ENCODE measurements around the gene STAG2.
"Not testable (repeated sequence)": the region's sequence is repeated elsewhere in the genome, so short reads cannot be mapped to it uniquely, and the experiment has no call there.

STAG2 gene

DNA sequence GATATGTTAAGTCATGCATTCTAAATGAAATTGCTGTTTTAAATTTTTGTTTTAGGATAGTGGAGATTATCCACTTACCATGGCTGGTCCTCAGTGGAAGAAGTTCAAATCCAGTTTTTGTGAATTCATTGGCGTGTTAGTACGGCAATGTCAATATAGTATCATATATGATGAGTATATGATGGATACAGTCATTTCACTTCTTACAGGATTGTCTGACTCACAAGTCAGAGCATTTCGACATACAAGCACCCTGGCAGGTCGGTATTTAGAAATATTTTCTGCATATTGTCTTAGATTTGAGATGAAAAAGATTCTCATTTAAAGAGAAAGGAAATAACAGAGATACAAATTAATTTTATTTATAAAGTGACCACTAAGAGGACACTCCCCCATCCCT is 83.6 kb downstream of the STAG2 start:
- no peak for DNase-seq

DNA sequence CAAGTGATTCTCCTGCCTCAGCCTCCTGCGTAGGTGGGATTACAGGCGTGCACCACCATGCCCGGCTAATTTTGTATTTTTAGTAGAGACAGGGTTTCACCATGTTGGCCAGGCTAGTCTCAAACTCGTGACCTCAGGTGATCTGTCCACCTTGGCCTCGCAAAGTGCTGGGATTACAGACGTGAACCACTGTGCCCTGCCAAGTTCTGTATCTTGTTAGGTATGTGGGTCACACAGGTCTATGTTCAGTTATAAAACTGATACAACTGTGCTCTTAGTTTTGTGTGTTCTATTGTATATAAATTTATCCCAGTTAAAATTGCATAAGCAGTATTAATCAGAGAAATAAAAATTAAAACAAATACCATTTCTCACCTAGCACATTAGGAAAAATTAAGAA is 122.9 kb downstream of the STAG2 start:
- not testable (repeated sequence) for DNase-seq

DNA sequence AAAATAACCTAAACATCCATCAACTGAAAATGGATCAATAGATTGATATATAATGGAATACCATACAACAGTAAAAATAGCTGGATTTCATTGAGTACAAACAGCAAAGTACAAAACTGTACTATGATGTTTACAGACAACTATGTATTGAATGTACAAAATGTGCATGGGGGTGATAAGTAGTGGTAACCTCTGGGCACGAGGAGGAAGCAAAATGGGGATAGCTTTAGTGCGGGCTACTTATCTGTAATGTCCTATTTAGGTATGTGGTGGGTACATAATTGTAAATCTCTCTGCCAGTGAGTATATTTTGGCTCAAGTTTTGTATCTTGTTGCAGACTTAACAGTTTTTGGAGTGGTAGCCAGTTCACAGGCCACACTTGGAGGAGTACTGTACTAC is 123.6 kb downstream of the STAG2 start:
- no peak for DNase-seq

DNA sequence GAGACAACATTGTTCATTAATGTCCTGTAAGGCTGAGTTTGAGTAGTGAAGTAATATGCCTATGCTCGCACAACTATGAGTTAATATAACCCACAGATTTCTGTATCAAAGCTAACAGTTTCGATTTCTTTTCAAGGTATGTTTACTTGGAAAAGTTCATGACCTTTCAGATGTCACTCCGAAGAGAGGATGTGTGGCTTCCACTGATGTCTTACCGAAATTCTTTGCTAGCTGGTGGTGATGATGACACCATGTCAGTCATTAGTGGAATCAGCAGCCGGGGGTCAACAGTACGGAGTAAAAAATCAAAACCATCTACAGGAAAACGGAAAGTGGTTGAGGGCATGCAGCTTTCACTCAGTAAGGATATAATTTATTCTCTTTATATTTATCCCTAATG is 124.9 kb downstream of the STAG2 start:
- no peak for DNase-seq

DNA sequence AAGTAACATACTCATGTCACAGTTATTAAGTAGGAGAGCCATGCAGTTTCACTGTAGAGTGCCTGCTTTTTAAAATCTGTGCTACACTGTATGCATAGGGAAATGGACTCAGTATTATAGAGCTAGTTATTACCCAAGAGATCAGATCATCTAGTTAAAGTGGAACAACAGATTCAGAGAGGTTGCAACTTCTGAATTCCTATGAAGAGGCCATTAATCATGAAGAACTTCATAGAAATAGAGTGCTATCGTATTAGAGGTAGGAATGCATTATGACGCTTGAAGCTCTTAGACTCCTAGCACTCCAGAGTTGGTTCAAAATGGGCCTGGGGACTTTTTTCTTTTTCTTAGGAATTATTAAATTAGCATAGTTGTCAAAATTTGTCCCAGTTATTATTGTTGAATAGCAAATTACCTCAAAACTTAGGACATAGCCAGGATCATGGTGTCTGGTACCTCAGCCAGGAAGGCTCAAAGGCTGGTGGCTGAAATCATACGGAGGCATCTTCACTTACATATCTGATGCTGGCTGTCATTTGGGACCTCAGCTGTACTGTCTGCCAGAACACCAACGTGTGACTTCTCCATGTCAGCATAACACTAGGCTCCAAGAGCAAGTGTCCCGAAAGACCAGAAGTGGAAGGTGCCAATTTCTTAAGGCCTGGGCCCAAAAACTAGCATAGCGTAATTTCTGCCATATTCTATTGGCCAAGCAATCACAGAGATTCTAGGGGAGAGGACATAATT is 125.7 kb downstream of the STAG2 start:
- DNase-seq: no peak

DNA sequence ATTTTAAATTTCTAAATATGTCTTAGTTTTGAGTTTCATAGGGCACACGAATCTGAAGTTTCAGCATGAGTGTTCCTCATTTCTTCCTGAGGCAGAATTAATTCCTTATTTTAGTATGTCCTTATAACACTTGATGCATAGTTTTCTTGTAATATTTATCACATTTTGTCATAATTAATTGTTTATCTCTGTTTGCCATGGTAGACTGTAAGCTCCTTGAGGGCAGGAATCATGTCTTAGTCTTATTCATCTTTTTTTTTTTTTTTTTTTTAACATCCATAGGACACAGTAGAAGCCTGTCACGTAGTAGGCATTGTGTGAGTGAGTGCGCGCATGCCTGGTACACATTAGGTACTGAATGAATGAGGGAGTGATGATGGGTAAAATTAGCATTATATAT is 131.7 kb downstream of the STAG2 start:
- no peak for DNase-seq

DNA sequence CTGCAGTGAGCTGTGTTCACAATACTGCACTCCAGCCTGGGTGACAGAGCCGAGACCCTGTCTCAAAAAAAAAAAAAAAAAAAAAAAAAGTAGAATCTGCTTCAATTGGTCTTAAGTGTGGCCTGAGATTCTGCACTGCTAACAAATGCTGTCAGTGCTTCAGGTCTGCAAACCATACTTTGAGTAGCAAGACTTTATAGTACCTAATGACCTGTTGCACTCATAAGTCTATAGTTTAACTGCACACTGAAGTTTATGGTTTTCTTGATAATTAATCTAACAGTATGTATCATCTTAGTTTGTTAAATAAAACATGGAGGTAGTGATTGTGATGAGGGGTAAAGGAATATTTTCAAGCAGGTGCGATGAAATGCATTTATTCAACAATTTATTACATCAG is 135.6 kb downstream of the STAG2 start:
- DNase-seq: no peak

DNA sequence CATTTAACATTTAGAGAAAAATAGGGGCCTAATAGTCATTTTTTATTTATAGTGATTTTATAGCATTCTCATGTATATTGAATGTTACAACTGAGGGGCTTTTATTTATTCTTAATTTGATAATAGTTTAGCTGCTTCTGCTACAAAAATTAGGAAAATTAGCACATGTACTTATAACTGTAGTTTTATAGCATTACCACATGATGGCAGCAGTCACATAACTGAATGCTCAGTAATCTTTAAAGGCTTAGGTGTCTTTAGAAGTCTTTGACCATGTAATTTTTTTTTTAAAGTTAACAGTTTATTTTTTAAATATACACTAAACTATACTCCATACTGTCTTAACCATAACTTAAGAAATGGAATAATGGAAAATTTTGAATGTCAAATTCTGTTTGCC is 136.6 kb downstream of the STAG2 start:
- peak; percentile 14 for DNase-seq

DNA sequence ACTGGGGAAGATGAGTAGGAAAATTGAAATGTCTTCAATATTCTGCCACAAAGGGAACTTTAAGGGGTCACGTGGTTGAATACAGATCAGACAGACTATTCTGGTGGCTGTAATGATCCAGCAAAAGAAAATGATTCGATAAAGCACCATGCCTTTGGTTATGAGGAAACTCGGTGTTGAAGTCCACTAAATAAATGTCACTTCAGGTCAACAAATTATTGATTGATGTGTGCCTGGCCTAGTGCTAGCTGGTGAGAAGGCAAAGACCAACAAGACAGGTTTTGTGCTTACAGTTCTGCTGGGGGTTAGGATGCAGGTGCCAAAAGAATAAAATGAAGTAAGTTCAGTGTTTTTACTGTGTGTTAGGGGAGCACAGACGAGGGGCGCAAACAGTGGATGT is 142.5 kb downstream of the STAG2 start:
- DNase-seq: no peak

DNA sequence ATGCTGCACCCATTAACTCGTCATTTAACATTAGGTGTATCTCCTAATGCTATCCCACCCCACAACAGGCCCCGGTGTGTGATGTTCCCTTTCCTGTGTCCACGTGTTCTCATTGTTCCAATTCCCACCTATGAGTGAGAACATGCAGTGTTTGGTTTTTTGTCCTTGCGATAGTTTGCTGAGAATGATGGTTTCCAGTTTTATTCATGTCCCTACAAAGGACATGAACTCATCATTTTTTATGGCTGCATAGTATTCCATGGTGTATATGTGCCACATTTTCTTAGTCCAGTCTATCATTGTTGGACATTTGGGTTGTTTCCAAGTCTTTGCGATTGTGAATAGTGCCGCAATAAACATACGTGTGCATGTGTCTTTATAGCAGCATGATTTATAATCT is 143.0 kb downstream of the STAG2 start:
- DNase-seq: not testable (repeated sequence)

DNA sequence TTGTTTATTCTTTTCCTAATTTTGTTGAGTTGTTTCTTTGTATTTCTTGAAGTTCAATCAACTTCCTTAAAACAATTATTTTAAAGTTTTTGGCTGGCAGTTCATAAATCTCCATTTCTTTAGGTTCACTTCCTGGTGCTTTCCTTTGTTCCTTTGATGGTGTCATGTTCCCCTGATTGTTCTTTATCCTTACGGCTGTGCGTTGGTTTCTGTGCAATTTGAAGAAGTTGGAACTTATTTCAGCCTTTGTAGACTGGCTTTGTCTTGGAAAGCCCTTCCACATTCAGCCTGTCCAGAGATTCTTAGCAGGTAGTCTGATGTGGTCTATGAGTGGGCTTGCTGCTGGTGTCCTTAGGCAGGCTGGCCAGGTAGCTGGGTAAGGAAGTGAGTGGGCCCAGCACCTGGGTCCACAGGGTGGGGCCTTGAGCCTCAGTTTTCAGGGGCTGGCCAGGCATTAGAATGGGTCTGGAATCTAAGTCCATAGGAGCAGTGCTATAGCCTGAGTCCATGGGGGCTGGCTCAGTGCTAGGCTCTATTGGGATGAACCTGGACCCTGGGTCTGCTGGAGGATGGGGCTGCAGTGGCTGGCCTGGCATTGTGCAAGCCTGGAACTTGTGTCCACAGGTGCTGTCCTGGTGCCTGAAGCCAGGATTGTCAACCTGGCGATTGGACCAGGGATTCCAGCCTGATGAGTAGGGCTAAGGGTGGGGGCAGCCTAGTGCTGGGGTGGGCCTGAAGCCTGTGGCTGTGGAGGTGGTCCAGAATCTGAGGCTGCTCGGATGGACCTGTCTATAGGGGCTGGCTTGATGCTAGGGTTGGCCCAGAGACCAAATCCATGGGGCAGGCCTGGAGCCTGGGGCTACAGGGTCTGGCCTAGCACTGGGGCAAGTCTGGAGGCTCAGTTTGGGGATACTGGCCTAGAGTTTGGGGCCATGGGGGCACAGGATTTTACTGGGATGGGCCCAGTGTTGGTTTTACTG is 152.4 kb downstream of the STAG2 start:
- DNase-seq: no peak

DNA sequence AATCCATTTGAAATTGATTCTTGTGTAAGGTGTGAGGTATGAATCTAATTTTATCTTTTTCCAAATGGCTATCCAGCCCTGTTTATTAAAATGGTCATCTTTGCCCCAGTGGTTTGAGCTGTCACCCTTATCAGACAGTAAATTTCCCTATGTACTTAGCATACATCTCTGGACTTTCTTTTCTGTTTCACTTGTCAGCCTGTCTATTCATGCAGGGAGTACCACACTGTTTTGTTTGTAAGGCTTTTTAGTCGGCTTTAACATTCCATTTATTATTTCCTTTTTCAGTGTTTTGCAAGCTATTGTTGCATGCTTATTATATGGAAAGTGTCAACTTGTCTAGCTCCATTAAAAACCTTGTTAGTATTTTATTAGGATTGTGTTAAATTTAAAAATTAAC is 155.8 kb downstream of the STAG2 start:
- no peak for DNase-seq

DNA sequence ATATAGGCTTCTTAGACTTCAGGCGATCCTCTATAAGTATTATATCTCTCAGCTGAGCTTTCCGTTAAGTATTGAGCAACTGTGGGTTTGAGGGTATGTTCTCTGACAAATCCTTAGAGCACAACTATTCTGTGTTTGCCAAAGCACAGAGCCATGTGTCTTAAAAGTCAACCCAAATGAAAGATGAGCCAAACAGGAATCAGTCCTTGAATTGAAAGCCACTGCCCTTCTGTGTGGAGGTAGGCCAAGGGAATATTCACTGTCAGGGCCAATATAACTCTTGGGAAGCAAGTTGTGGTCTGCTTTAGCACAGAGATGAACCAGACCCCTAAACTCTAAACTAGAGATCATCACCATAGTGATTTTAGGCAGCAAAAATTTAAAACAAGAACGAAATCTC is 164.0 kb downstream of the STAG2 start:
- no peak for DNase-seq

DNA sequence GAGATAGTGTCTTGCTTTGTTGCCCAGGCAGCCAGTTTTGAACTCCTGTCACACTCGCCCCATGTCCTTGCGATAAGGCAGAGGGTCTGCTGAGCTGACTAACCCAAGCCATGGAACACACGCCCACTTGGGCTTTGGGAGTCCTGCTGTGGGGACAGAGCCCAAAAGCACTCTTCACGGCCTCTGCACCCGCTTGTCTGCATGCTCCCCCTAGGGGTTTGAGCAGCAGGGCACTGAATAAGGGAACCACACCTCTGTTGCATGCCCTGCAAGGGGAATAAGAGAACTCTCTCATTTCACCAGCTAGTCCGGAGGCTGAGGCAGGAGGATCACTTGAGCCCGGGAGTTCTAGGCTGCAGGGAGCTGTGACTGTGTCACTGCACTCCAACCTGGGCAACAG is 166.0 kb downstream of the STAG2 start:
- DNase-seq: no peak

DNA sequence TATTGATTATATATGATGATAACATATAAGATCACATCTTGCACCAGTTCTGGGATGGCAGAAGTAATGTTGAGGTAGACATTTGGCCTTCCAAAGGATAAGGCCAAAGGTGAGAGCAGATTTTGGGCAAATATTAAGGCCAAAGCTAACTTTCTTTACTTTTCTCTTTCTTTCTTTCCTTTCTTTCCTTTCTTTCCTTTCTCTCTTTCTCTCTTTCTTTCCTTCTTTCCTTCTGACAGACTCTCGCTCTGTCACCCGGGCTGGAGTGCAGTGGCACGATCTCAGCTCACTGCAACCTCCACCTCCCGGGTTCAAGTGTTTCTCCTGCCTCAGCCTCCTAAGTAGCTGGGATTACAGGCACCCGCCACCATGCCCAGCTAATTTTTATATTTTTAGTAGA is 170.9 kb downstream of the STAG2 start:
- not testable (repeated sequence) for DNase-seq

DNA sequence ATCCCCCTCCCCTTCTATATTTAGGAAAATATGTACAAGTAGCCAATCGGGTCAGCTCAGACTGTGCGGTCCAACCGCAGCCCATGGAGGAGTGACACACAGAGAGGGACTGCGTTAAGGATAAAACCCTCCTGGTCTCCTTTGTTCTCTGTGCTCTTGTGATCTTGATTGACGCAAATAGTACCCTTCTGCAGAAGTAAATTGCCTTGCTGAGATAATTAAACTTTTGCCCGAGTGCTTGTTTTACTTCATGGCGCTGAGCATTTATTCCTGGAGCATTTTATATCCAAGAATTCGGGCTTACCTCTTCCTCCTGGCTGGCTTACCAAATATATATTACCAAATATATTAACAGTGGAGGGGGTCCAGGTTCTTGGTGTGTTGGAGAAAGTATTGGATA is 184.2 kb downstream of the STAG2 start:
- DNase-seq: no peak

DNA sequence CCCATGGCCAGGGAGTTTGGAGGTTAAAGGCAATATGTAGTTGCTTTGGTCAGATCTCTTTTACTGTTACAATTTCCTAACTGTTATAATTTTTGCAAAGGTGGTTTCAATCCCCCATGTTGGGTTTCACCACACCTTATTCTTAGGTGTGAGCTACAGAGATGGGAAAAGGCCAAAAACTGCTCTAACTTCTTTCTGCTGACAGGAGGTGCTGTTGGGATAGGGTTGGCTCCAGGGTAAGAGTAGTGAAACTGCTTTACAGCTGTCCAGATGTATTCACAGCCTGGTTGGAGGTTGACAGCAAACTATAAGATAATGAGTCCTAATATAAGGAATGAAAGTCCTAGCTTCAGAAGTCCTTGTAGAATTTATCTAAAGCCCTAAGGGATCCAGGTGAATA is 189.7 kb downstream of the STAG2 start:
- no peak for DNase-seq
